T-cell (primary cell): ENCODE results near the gene KSR2. TPM values are rescaled to one million over a fixed set of nuclear protein-coding genes. Genes with fewer than 3 reads are reported as not detected.
"Not testable (repeated sequence)": the region's sequence is repeated elsewhere in the genome, so short reads cannot be mapped to it uniquely, and the experiment has no call there.

ENCODE experiments used
- ATAC-seq, 4 experiments: fragments of 200-7000 bp in 3 of 4; fragments of 150-1000 bp in 1 of 4; cut with Tn5 transposase; replicated peaks in 1 of 4; 1 replicate in 3 of 4; 2 replicates in 1 of 4; pipeline ENCODE4 v1.10.0; 2021; ENCODE audit warnings: moderate library complexity in 3 of 4, mild to moderate bottlenecking in 2 of 4, moderate number of reproducible peaks in 1 of 4
- CTCF ChIA-PET, 2 donors: fragments of 300-600 bp; sonication (Branson Sonifier 250); formaldehyde crosslinking; loops; one replicate each; lab custom pipeline; 2022; ENCODE audit warnings: antibody characterized with exemption in 2 of 2; lab: Charles Lee
- POLR2A ChIA-PET, 2 donors: fragments of 300-600 bp; sonication (Branson Sonifier 250); formaldehyde crosslinking; loops; one replicate each; lab custom pipeline; 2022; ENCODE audit warnings: antibody characterized with exemption in 2 of 2; lab: Charles Lee
- DNase-seq, 35 experiments: peaks; one replicate each; pipeline versions ENCODE4 v3.0.0 to v3.0.0-alpha.2; 2013 to 2023
- H3K27ac ChIP-seq: one replicate; pipeline ENCODE4 v1.5.1; 2013; ENCODE audit warnings: low read length
- H3K27me3 ChIP-seq, 2 experiments: replicated peaks in 1 of 2; 1 replicate in 1 of 2; 2 replicates in 1 of 2; pipeline versions ENCODE4 v1.6.1 to v1.7.0; 2013; ENCODE audit warnings: low read length in 1 of 2, mixed read lengths in 1 of 2; ENCODE audit not compliant: control insufficient read depth in 2 of 2, insufficient read depth in 2 of 2; ENCODE audit errors: extremely low read depth in 1 of 2
- H3K36me3 ChIP-seq, 2 donors: 1 replicate in 1 of 2; 2 replicates in 1 of 2; pipeline versions ENCODE4 v1.6.1 to v1.7.0; 2013; ENCODE audit warnings: low read length in 1 of 2; ENCODE audit not compliant: control insufficient read depth in 2 of 2, insufficient read depth in 1 of 2; ENCODE audit errors: extremely low read depth in 1 of 2
- H3K4me1 ChIP-seq, 2 experiments: 1 replicate in 1 of 2; 2 replicates in 1 of 2; pipeline versions ENCODE4 v1.6.1 to v1.7.0; 2013; ENCODE audit warnings: low read length in 2 of 2, mixed read lengths in 1 of 2; ENCODE audit not compliant: insufficient read depth in 2 of 2, control insufficient read depth in 1 of 2; ENCODE audit errors: extremely low read depth in 1 of 2
- H3K4me3 ChIP-seq, 2 donors: 1 replicate in 1 of 2; 2 replicates in 1 of 2; pipeline versions ENCODE4 v1.5.1 to v1.7.0; 2013; ENCODE audit warnings: mild to moderate bottlenecking in 2 of 2, low read length in 1 of 2, moderate library complexity in 1 of 2; ENCODE audit not compliant: control insufficient read depth in 1 of 2; ENCODE audit errors: extremely low read depth in 1 of 2
- H3K9me3 ChIP-seq: 2 replicates; pipeline ENCODE4 v1.7.0; 2013
- H3K27ac Mint-ChIP-seq, 2 donors: one replicate each; pipeline ENCODE4 v1.8.0; 2020 to 2021; ENCODE audit warnings: mild to moderate bottlenecking in 2 of 2, mixed read lengths in 2 of 2
- H3K27me3 Mint-ChIP-seq, 2 donors: one replicate each; pipeline ENCODE4 v1.8.0; 2021 to 2022; ENCODE audit warnings: mixed read lengths in 2 of 2
- H3K36me3 Mint-ChIP-seq: one replicate; pipeline ENCODE4 v1.8.0; 2021; ENCODE audit warnings: mixed read lengths
- H3K4me1 Mint-ChIP-seq, 3 donors: one replicate each; pipeline ENCODE4 v1.8.0; 2020 to 2022; ENCODE audit warnings: mixed read lengths in 3 of 3, mild to moderate bottlenecking in 1 of 3
- H3K4me3 Mint-ChIP-seq, 3 donors: one replicate each; pipeline ENCODE4 v1.8.0; 2020 to 2022; ENCODE audit warnings: mild to moderate bottlenecking in 3 of 3, mixed read lengths in 3 of 3, moderate library complexity in 3 of 3
- H3K9me3 Mint-ChIP-seq, 3 donors: one replicate each; pipeline ENCODE4 v1.8.0; 2020 to 2022; ENCODE audit warnings: mixed read lengths in 3 of 3
- WGBS: methylation state at CpG from one replicate; pipeline ENCODE4 v1.1.5; 2013; ENCODE audit warnings: missing lambda C conversion rate; ENCODE audit not compliant: insufficient coverage; 5-methylcytosine and 5-hydroxymethylcytosine counted together
- total RNA-seq, 35 experiments: library from RNA in 6 of 35; stranded (reverse) in 6 of 35; fragments of 120-200 nt in 1 of 35; gene quantifications; one replicate each; pipeline versions ENCODE4 v1.2.1 to v1.2.4 and lab custom pipeline; 2013 to 2026

The KSR2 gene
- total RNA-seq, 5 donors from 2014 or later (not counting 1 experiment from before 2014, with no cell fraction given) = 0.03 to 0.10 (median 0.06) TPM

- H3K27me3 Mint-ChIP-seq = peaks cover 0 to 2% of the 10 kb centered on the region in 2 donors
- CTCF ChIA-PET = no interaction called here
These were observed 219.4 kb downstream of the KSR2 start for GRCh38 chr12:117749431-117749830.

GRCh38 chr12:117746358-117746757 lies 222.4 kb downstream of the KSR2 start:
- H3K36me3 Mint-ChIP-seq, CTCF ChIA-PET, H3K4me1 ChIP-seq, H3K4me1 Mint-ChIP-seq, H3K4me3 ChIP-seq, POLR2A ChIA-PET, H3K27me3 ChIP-seq, H3K4me3 Mint-ChIP-seq, H3K27ac Mint-ChIP-seq, H3K27me3 Mint-ChIP-seq, H3K9me3 ChIP-seq, H3K9me3 Mint-ChIP-seq, ATAC-seq, H3K36me3 ChIP-seq, H3K27ac ChIP-seq, DNase-seq: not testable (repeated sequence)

More at GRCh38 chr12:117749431-117749830, 219.4 kb downstream of the KSR2 start:
- H3K36me3 Mint-ChIP-seq = no peaks in the 10 kb centered on the region
- no peaks in the 10 kb centered on the region for H3K27me3 ChIP-seq
- POLR2A ChIA-PET = no interaction called here
- H3K36me3 ChIP-seq = no peaks in the 10 kb centered on the region
- H3K4me3 Mint-ChIP-seq = no peak overlapping the region
- ATAC-seq = no peak
- WGBS = no CpG with 5 or more reads among the region's 3 CpGs
- peaks cover 5 to 10% (median 6%) of the 10 kb centered on the region in 3 donors for H3K9me3 Mint-ChIP-seq
- H3K27ac ChIP-seq = no peak overlapping the region
- no peak overlapping the region for H3K4me3 ChIP-seq
- H3K4me1 ChIP-seq = no peaks in the 10 kb centered on the region
- H3K9me3 ChIP-seq = no peaks in the 10 kb centered on the region
- DNase-seq = no peak
- no peak overlapping the region for H3K27ac Mint-ChIP-seq
- no peaks in the 10 kb centered on the region for H3K4me1 Mint-ChIP-seq

GRCh38 chr12:117744418-117744817 lies 224.4 kb downstream of the KSR2 start:
- no peak for DNase-seq
- no peak overlapping the region for H3K4me3 Mint-ChIP-seq
- no peak overlapping the region for H3K4me3 ChIP-seq
- H3K36me3 Mint-ChIP-seq = no peaks in the 10 kb centered on the region
- no peaks in the 10 kb centered on the region for H3K36me3 ChIP-seq
- peaks cover 0 to 4% of the 10 kb centered on the region in 2 donors for H3K27me3 Mint-ChIP-seq
- no CpG with 5 or more reads among the region's 1 CpG for WGBS
- no peaks in the 10 kb centered on the region for H3K4me1 ChIP-seq
- H3K4me1 Mint-ChIP-seq = no peaks in the 10 kb centered on the region
- H3K27ac Mint-ChIP-seq = no peak overlapping the region
- H3K27ac ChIP-seq = no peak overlapping the region
- peaks cover 0 to 2% (median 0%) of the 10 kb centered on the region in 3 donors for H3K9me3 Mint-ChIP-seq
- no peaks in the 10 kb centered on the region for H3K27me3 ChIP-seq
- ChIA-PET CTCF (no interaction called here), POLR2A (no interaction called here)
- ATAC-seq = no peak
- no peaks in the 10 kb centered on the region for H3K9me3 ChIP-seq

GRCh38 chr12:117743761-117744160 lies 225.0 kb downstream of the KSR2 start:
- no peak for DNase-seq
- Histone ChIP-seq H3K36me3 (no peaks in the 10 kb centered on the region), H3K4me3 (no peak overlapping the region), H3K4me1 (no peaks in the 10 kb centered on the region), H3K27ac (no peak overlapping the region), H3K27me3 (no peaks in the 10 kb centered on the region), H3K9me3 (no peaks in the 10 kb centered on the region)
- no peak overlapping the region for H3K27ac Mint-ChIP-seq
- POLR2A ChIA-PET = no interaction called here
- H3K4me1 Mint-ChIP-seq = no peaks in the 10 kb centered on the region
- peaks cover 0 to 2% (median 0%) of the 10 kb centered on the region in 3 donors for H3K9me3 Mint-ChIP-seq
- ATAC-seq = no peak
- WGBS = 100% methylated on average over 1 of the region's 1 CpG
- CTCF ChIA-PET = no interaction called here
- H3K36me3 Mint-ChIP-seq = no peaks in the 10 kb centered on the region
- peaks cover 0 to 4% of the 10 kb centered on the region in 2 donors for H3K27me3 Mint-ChIP-seq
- no peak overlapping the region for H3K4me3 Mint-ChIP-seq

- Mint-ChIP-seq H3K27me3 (peaks cover 0 to 4% of the 10 kb centered on the region in 2 donors), H3K9me3 (peaks cover 0 to 2% (median 0%) of the 10 kb centered on the region in 3 donors), H3K36me3 (no peaks in the 10 kb centered on the region), H3K4me1 (no peaks in the 10 kb centered on the region), H3K4me3 (no peak overlapping the region), H3K27ac (no peak overlapping the region)
- no peak overlapping the region for H3K27ac ChIP-seq
- WGBS = 50% methylated on average over 2 of the region's 4 CpGs
- H3K4me1 ChIP-seq = no peaks in the 10 kb centered on the region
- ATAC-seq = no peak
- H3K27me3 ChIP-seq = no peaks in the 10 kb centered on the region
- DNase-seq = no peak
- CTCF ChIA-PET = no interaction called here
- no peaks in the 10 kb centered on the region for H3K36me3 ChIP-seq
- H3K4me3 ChIP-seq = no peak overlapping the region
- POLR2A ChIA-PET = no interaction called here
- no peaks in the 10 kb centered on the region for H3K9me3 ChIP-seq
These were observed 226.1 kb downstream of the KSR2 start for GRCh38 chr12:117742721-117743120.

- ATAC-seq = no peak
- 92% methylated on average over 4 of the region's 6 CpGs for WGBS
- ChIA-PET CTCF (no interaction called here), POLR2A (no interaction called here)
- no peaks in the 10 kb centered on the region for H3K4me1 Mint-ChIP-seq
- H3K27me3 ChIP-seq = no peaks in the 10 kb centered on the region
- no peak for DNase-seq
- no peak overlapping the region for H3K4me3 ChIP-seq
- H3K27me3 Mint-ChIP-seq = no peaks in the 10 kb centered on the region
- no peaks in the 10 kb centered on the region for H3K4me1 ChIP-seq
- no peaks in the 10 kb centered on the region for H3K36me3 Mint-ChIP-seq
- H3K36me3 ChIP-seq = no peaks in the 10 kb centered on the region
- no peak overlapping the region for H3K4me3 Mint-ChIP-seq
- peaks cover 0 to 2% (median 0%) of the 10 kb centered on the region in 3 donors for H3K9me3 Mint-ChIP-seq
- no peaks in the 10 kb centered on the region for H3K9me3 ChIP-seq
- H3K27ac ChIP-seq = no peak overlapping the region
- no peak overlapping the region for H3K27ac Mint-ChIP-seq
These were observed 230.6 kb downstream of the KSR2 start for GRCh38 chr12:117738233-117738632.

GRCh38 chr12:117733549-117733805 lies 235.3 kb downstream of the KSR2 start:
- DNase-seq (no peak), ATAC-seq (no peak)
- Histone ChIP-seq H3K4me3 (no peak overlapping the region), H3K4me1 (no peaks in the 10 kb centered on the region), H3K36me3 (no peaks in the 10 kb centered on the region), H3K27me3 (peaks cover 0 to 4% of the 10 kb centered on the region in 2 experiments), H3K9me3 (no peaks in the 10 kb centered on the region), H3K27ac (no peak overlapping the region)
- H3K27me3 Mint-ChIP-seq = no peaks in the 10 kb centered on the region
- no peaks in the 10 kb centered on the region for H3K36me3 Mint-ChIP-seq
- peaks cover 0 to 4% (median 3%) of the 10 kb centered on the region in 3 donors for H3K9me3 Mint-ChIP-seq
- H3K4me3 Mint-ChIP-seq = no peak overlapping the region
- ChIA-PET POLR2A (no interaction called here), CTCF (no interaction called here)
- H3K27ac Mint-ChIP-seq = no peak overlapping the region
- H3K4me1 Mint-ChIP-seq = no peaks in the 10 kb centered on the region
- WGBS = no CpG with 5 or more reads among the region's 1 CpG
